OCI-LY7 (cell line): ENCODE results near the gene GMDS.

ENCODE experiments used
- CTCF ChIP-seq: fragments of 200-600 bp; sonication (generic); conservative IDR thresholded peaks from 2 replicates; pipeline ENCODE4 v1.5.1; 2014; ENCODE audit warnings: mild to moderate bottlenecking, antibody characterized with exemption, low read length, moderate library complexity, mixed read lengths
- EZH2phosphoT487 ChIP-seq: fragments of 200-600 bp; sonication (generic); IDR thresholded peaks from 2 replicates; pipeline ENCODE4 v1.6.1; 2018; ENCODE audit warnings: low read depth, borderline replicate concordance, mild to moderate bottlenecking, mixed run types, antibody characterized with exemption, low read length, moderate library complexity, mixed read lengths

GRCh38 chr6:2042956-2043648 is 202.3 kb downstream of the GMDS start:
- TF ChIP-seq CTCF (no peak), EZH2phosphoT487 (no peak)
